ENCODE data around the gene CDKN1C.
A peak's percentile ranks its signal among the peaks of the same experiment; 100 is the strongest.

CDKN1C gene

DNA sequence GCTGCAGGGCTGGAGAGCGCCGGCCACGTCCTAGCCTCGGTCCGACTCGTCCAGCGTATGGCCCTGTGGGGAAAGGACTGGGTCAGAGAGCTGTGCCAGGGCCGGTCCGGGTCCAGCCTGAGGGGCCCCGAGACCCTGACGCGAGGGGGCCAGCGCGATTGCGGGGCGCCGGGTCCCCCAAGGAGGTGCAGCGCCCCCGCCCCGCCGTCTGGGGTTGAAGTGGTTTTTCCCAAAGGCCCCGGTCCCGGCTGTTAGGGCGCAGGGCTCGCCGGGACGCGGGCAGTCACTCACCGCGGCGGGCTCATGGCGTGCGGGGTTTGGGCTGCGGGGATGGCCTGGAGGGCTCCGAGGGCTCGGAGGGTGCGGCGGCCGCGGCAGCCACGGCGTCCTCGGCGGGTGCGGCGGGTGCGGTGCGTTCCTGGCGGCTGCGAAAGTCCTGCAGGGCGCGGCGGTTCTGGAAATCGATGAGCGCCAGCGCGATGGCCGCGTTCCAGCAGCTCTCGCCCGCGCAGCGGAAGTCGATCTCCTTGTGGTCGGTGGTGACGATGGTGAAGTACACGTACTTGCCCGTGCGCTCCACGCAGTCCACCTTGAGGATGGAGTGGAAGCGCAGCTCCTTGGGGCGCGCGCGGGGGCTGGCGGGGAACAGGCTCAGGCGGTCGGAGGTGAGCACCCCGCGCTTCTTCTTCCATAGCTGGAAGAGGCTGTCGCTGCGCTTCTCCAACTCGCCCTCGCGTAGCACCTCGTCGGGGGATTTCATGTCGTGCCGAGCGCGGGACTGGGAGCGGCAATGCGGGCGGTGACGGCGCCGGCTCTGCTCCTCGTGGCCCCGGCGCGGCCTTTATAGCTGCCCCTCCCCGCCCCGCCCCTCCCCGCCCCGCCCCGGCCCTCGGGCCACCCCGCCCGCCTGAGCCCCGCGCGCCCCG is 43.3 kb upstream of the CDKN1C start, which contains the start of gene PHLDA2:
Gene PHLDA2 (minus strand): TSS at position 816 of the 926 bp plus-strand sequence. CDS start 56 bp downstream, at position 760.
- Histone ChIP-seq H3K4me1 (ENCODE audit: control insufficient read depth, low read depth, low read length) (no peaks in the 10 kb centered on the region), H3K27ac (ENCODE audit: low read length) (no peak within 1 kb of the TSS), H3K27me3 (ENCODE audit: control insufficient read depth, insufficient read depth, low read length) (peaks cover 49% of the 10 kb centered on the region), H3K4me3 (ENCODE audit: low read length) (peak within 1 kb of the TSS; percentile 54), H3K9ac (ENCODE audit: low read length) (no peak within 1 kb of the TSS), H3K36me3 (ENCODE audit: control insufficient read depth, low read depth, low read length) (no peaks in the 10 kb centered on the region), H3K9me3 (ENCODE audit: control insufficient read depth, low read depth, low read length) (no peaks in the 10 kb centered on the region)

- H3K27ac ChIP-seq (ENCODE audit: low read length): no peak overlapping the region
- peak overlapping the region; percentile 54 for H3K4me3 ChIP-seq (ENCODE audit: low read length)
- peaks cover 49% of the 10 kb centered on the region for H3K27me3 ChIP-seq (ENCODE audit: control insufficient read depth, insufficient read depth, low read length)
- no peaks in the 10 kb centered on the region for H3K9me3 ChIP-seq (ENCODE audit: control insufficient read depth, low read depth, low read length)
- H3K4me1 ChIP-seq (ENCODE audit: control insufficient read depth, low read depth, low read length): no peaks in the 10 kb centered on the region
- H3K9ac ChIP-seq (ENCODE audit: low read length): no peak overlapping the region
- no peaks in the 10 kb centered on the region for H3K36me3 ChIP-seq (ENCODE audit: control insufficient read depth, low read depth, low read length)
These were observed 42.5 kb upstream of the CDKN1C start for GRCh38 chr11:2927851-2928604.

- no peak overlapping the region for H3K9ac ChIP-seq (ENCODE audit: low read length)
- H3K9me3 ChIP-seq (ENCODE audit: control insufficient read depth, low read depth, low read length): no peaks in the 10 kb centered on the region
- H3K4me3 ChIP-seq (ENCODE audit: low read length): no peak overlapping the region
- H3K36me3 ChIP-seq (ENCODE audit: control insufficient read depth, low read depth, low read length): no peaks in the 10 kb centered on the region
- H3K4me1 ChIP-seq (ENCODE audit: control insufficient read depth, low read depth, low read length): no peaks in the 10 kb centered on the region
- H3K27me3 ChIP-seq (ENCODE audit: control insufficient read depth, insufficient read depth, low read length): peaks cover 45% of the 10 kb centered on the region
- H3K27ac ChIP-seq (ENCODE audit: low read length): no peak overlapping the region
These were observed 41.7 kb upstream of the CDKN1C start for GRCh38 chr11:2927121-2927800.

DNA sequence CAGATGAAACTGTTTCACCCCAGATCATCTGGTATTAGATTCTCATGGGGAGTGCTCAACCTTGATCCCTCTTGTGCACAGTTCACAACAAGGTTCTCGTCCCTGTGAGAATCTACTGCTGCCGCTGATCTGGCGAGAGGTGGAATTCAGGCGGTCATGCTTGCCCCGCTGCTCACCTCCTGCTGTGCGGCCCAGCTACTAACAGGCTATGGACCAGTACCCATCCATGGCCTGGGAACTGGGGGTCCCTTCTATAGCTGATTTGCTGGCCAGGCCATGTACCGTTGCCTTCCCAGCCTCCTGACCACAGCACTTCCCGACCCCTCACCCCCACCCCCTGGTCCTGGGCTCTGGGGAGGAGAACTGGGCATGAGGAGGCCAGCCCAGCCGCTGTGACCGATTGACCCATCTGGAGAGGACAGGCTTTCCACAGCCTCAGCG is 41.1 kb upstream of the CDKN1C start:
- Histone ChIP-seq H3K36me3 (ENCODE audit: control insufficient read depth, low read depth, low read length) (no peaks in the 10 kb centered on the region), H3K27ac (ENCODE audit: low read length) (no peak overlapping the region), H3K4me1 (ENCODE audit: control insufficient read depth, low read depth, low read length) (no peaks in the 10 kb centered on the region), H3K27me3 (ENCODE audit: control insufficient read depth, insufficient read depth, low read length) (peaks cover 45% of the 10 kb centered on the region), H3K9me3 (ENCODE audit: control insufficient read depth, low read depth, low read length) (no peaks in the 10 kb centered on the region), H3K4me3 (ENCODE audit: low read length) (no peak overlapping the region), H3K9ac (ENCODE audit: low read length) (no peak overlapping the region)

- Histone ChIP-seq H3K9me3 (ENCODE audit: control insufficient read depth, low read depth, low read length) (no peaks in the 10 kb centered on the region), H3K4me3 (ENCODE audit: low read length) (no peak overlapping the region), H3K9ac (ENCODE audit: low read length) (no peak overlapping the region), H3K36me3 (ENCODE audit: control insufficient read depth, low read depth, low read length) (no peaks in the 10 kb centered on the region), H3K27me3 (ENCODE audit: control insufficient read depth, insufficient read depth, low read length) (peaks cover 38% of the 10 kb centered on the region), H3K4me1 (ENCODE audit: control insufficient read depth, low read depth, low read length) (no peaks in the 10 kb centered on the region), H3K27ac (ENCODE audit: low read length) (no peak overlapping the region)
These were observed 39.5 kb upstream of the CDKN1C start for GRCh38 chr11:2924821-2925675.

DNA sequence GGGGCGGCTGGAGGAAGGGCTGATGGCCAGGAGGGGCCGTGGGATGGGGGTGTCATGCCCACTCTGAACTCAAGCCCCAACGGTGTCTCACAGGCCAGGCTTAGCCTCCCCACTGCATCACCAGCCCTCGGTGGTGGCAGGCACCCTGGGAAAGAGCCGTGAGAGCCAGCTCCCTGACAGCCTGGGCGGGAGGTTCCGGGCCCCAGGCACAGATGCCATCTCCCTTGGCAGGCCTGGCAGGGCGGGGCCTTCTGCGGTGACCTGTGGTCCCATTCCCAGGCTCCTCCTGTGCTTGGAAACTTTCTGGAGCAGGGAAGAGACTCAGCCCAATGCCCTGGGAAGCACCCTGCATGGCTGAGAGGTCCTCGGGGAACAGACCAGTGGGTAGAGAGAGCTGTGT is 38.8 kb upstream of the CDKN1C start:
- no peak overlapping the region for H3K4me3 ChIP-seq (ENCODE audit: low read length)
- no peaks in the 10 kb centered on the region for H3K9me3 ChIP-seq (ENCODE audit: control insufficient read depth, low read depth, low read length)

GRCh38 chr11:2923446-2924375 is 38.1 kb upstream of the CDKN1C start:
- Histone ChIP-seq H3K9me3 (ENCODE audit: control insufficient read depth, low read depth, low read length) (no peaks in the 10 kb centered on the region), H3K4me3 (ENCODE audit: low read length) (no peak overlapping the region), H3K4me1 (ENCODE audit: control insufficient read depth, low read depth, low read length) (no peaks in the 10 kb centered on the region), H3K36me3 (ENCODE audit: control insufficient read depth, low read depth, low read length) (no peaks in the 10 kb centered on the region), H3K27me3 (ENCODE audit: control insufficient read depth, insufficient read depth, low read length) (peaks cover 25% of the 10 kb centered on the region), H3K9ac (ENCODE audit: low read length) (no peak overlapping the region), H3K27ac (ENCODE audit: low read length) (no peak overlapping the region)

More for the DNA sequence above, 38.8 kb upstream of the CDKN1C start:
- no peak overlapping the region for H3K9ac ChIP-seq (ENCODE audit: low read length)
- H3K4me1 ChIP-seq (ENCODE audit: control insufficient read depth, low read depth, low read length): no peaks in the 10 kb centered on the region
- no peaks in the 10 kb centered on the region for H3K36me3 ChIP-seq (ENCODE audit: control insufficient read depth, low read depth, low read length)
- H3K27me3 ChIP-seq (ENCODE audit: control insufficient read depth, insufficient read depth, low read length): peaks cover 32% of the 10 kb centered on the region
- no peak overlapping the region for H3K27ac ChIP-seq (ENCODE audit: low read length)

- H3K4me1 ChIP-seq (ENCODE audit: control insufficient read depth, low read depth, low read length): no peaks in the 10 kb centered on the region
- no peak overlapping the region for H3K27ac ChIP-seq (ENCODE audit: low read length)
- H3K9ac ChIP-seq (ENCODE audit: low read length): no peak overlapping the region
- H3K9me3 ChIP-seq (ENCODE audit: control insufficient read depth, low read depth, low read length): no peaks in the 10 kb centered on the region
- peaks cover 14% of the 10 kb centered on the region for H3K27me3 ChIP-seq (ENCODE audit: control insufficient read depth, insufficient read depth, low read length)
- no peaks in the 10 kb centered on the region for H3K36me3 ChIP-seq (ENCODE audit: control insufficient read depth, low read depth, low read length)
- H3K4me3 ChIP-seq (ENCODE audit: low read length): no peak overlapping the region
These were observed 37.1 kb upstream of the CDKN1C start for GRCh38 chr11:2922655-2923054.

DNA sequence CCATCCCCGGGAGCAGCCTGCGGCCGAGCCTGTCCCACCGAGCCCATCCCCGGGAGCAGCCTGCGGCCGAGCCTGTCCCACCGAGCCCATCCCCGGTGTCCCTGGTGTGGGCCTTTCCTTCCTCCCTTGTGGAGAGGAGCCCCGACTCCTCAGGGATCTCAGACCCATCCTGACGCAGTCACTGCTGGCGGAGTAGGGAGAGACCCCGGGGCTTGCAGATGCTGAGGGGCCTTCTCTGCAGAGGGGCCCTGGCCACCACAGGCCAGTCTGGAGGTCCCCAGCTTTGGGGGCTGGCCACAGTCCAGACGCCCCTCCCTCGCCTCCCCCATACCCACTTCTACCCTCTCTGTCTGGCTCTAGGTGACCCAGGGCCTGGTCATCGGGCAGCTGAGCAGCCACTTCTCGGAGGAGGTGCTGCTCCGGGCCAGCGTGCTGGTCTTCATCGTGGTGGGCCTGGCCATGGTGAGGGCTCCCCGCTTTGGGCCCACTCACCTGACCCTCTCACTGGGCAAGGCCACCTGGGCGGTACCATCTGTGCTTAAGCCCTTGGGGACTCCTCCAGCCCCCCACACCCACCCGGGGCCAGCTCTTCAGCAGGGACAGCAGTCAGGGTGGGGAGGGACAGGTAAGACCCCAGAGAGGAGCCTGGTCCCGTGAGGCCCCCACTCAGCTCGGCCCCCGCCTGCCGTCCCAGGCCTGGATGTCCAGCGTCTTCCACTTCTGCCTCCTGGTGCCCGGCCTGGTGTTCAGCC is 36.3 kb upstream of the CDKN1C start:
- H3K4me3 ChIP-seq (ENCODE audit: low read length): no peak overlapping the region
- H3K4me1 ChIP-seq (ENCODE audit: control insufficient read depth, low read depth, low read length): no peaks in the 10 kb centered on the region
- no peaks in the 10 kb centered on the region for H3K9me3 ChIP-seq (ENCODE audit: control insufficient read depth, low read depth, low read length)
- H3K27me3 ChIP-seq (ENCODE audit: control insufficient read depth, insufficient read depth, low read length): peaks cover 7% of the 10 kb centered on the region
- no peak overlapping the region for H3K9ac ChIP-seq (ENCODE audit: low read length)
- no peaks in the 10 kb centered on the region for H3K36me3 ChIP-seq (ENCODE audit: control insufficient read depth, low read depth, low read length)
- H3K27ac ChIP-seq (ENCODE audit: low read length): no peak overlapping the region
